Measurements from ENCODE around the gene PCNX1. TPM values are rescaled to one million over a fixed set of nuclear protein-coding genes. Genes with fewer than 3 reads are reported as not detected.
"Not testable (repeated sequence)": the region's sequence is repeated elsewhere in the genome, so short reads cannot be mapped to it uniquely, and the experiment has no call there.

Gene PCNX1
- total RNA-seq, 1 donor from 2014 or later = 18.0 TPM

DNA sequence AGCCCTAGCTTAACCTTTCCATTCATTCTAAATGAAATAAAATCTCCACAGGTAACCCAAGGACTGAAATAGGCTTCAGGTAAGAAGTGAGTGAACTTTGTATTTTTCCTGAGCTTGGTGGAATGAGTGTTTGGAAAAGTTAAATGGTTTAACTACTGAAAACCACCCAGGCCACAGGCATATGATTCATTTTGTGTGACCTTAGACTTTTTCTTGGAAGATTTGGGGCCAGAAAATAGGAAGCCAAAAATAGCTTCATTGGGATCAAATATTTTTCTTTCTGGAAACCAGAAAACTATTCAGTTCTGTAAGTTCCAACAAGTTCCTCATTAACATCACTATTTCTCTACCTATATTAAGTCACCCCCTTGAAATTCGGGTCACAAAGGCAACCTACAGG, 212.6 kb downstream of the PCNX1 start:
- no peak overlapping the region for H3K4me3 ChIP-seq (ENCODE audit: low read depth, low read length)
- DNase-seq (ENCODE audit: low read depth) = no peak
- TF ChIP-seq, protein P1, sequence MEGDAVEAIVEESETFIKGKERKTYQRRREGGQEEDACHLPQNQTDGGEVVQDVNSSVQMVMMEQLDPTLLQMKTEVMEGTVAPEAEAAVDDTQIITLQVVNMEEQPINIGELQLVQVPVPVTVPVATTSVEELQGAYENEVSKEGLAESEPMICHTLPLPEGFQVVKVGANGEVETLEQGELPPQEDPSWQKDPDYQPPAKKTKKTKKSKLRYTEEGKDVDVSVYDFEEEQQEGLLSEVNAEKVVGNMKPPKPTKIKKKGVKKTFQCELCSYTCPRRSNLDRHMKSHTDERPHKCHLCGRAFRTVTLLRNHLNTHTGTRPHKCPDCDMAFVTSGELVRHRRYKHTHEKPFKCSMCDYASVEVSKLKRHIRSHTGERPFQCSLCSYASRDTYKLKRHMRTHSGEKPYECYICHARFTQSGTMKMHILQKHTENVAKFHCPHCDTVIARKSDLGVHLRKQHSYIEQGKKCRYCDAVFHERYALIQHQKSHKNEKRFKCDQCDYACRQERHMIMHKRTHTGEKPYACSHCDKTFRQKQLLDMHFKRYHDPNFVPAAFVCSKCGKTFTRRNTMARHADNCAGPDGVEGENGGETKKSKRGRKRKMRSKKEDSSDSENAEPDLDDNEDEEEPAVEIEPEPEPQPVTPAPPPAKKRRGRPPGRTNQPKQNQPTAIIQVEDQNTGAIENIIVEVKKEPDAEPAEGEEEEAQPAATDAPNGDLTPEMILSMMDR (conservative IDR thresholded peaks at IDR 0.05; ENCODE audit: low read depth, low read length) = no peak

DNA sequence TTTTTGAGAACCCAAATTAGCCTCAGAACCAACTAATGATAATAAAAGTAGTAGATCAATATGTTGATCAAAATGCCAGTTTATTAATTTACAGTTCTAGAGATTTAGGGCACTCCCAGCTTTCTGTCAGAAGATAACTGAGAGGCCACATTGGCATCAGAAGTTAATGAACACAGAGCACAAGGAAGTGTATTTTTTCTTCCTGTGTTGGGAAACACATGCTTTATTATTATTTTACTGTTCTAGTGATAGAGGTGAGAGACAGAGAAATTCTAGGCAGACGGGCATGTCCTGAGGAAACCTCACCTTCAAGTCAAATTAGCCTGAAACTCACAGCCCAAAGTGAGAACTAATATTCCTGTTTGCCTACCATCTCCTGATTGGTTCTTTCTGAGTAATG, 213.7 kb downstream of the PCNX1 start:
- H3K4me3 ChIP-seq (ENCODE audit: low read depth, low read length) = no peak overlapping the region
- TF ChIP-seq, protein P1 (conservative IDR thresholded peaks at IDR 0.05; ENCODE audit: low read depth, low read length) = no peak
- no peak for DNase-seq (ENCODE audit: low read depth)

DNA sequence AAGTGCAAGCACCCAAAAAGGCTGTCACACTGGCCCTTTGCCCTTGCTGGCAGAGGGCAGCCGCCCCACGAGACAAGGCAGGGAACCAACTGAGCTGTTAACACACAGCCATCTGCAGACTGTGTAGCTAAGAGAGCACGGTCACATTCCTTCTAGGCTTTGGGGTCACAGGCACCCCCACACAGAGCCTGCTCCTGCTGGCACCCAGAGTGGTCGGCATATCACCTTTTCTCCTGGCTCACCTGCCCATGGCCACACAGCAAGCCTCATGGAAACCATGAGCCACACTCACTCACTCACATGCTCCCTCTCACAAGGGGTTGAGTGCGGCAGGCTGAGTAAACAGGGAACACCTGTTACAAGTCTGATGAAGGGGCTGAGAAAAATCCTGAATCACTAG, 214.5 kb downstream of the PCNX1 start:
- TF ChIP-seq, protein P1 (conservative IDR thresholded peaks at IDR 0.05; ENCODE audit: low read depth, low read length) = no peak
- no peak for DNase-seq (ENCODE audit: low read depth)
- no peak overlapping the region for H3K4me3 ChIP-seq (ENCODE audit: low read depth, low read length)

DNA sequence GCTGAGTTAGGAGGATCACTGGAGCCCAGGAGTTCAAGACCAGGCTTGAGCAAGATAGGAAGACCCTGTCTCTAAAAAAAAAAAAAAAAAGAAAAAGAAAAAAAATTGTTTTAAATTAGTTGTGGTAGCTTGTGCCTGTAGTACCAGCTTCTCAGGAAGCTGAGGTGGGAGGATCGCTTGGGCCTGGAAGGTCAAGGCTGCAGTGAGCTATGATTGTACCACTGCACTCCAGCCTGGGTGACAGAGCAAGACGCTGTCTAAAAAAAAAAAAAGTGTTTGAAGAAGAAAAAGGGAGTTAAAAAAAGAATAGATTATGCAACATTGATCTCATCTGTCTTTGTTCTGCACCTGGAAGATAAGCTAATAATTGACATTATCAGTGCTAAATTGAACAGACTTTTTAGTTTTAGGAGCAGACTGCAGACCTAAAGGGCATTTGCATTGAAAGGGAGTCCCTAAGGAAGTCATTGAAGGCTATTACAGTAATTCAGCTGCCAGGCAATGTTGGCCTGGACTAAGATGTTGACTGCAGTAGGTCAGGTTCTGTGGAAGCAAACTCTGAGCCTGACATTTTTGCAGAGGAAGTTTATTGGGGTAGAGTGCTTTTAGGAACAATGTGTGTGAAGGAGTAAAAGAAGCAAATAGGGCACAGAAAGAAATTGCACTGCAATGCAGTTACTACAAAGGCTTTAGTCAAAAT, 215.8 kb downstream of the PCNX1 start:
- no peak for DNase-seq (ENCODE audit: low read depth)
- H3K4me3 ChIP-seq (ENCODE audit: low read depth, low read length) = no peak overlapping the region
- TF ChIP-seq, protein P1 (conservative IDR thresholded peaks at IDR 0.05; ENCODE audit: low read depth, low read length) = no peak

DNA sequence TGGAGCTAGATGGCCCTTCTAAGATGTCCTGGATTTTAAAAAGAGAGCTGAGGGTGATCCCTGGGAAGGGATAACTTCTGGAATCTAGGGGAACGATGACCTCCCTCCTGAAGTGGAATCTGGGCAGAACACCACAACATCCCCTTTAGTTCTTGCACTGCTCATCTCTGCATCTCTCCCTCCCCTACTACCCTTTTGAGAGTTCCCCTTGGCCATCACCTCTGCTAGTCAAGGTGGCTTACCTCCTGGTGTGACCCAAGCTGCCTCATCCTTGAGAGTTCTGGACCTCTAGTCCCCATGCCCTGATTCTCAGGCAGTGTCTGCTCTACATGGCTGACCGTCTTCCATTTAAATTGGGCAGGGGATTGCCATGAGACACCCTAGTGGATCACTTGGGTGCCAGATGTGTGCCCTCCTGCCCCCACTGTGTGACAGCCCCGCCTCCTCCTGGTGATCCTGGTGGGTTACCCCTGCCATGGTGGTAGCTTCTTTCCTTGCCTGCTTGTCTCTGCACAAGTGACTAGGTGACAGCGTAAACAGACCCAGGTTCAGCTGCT, 216.4 kb downstream of the PCNX1 start:
- DNase-seq (ENCODE audit: low read depth) = no peak
- TF ChIP-seq, protein P1 (conservative IDR thresholded peaks at IDR 0.05; ENCODE audit: low read depth, low read length) = no peak
- H3K4me3 ChIP-seq (ENCODE audit: low read depth, low read length) = no peak overlapping the region

DNA sequence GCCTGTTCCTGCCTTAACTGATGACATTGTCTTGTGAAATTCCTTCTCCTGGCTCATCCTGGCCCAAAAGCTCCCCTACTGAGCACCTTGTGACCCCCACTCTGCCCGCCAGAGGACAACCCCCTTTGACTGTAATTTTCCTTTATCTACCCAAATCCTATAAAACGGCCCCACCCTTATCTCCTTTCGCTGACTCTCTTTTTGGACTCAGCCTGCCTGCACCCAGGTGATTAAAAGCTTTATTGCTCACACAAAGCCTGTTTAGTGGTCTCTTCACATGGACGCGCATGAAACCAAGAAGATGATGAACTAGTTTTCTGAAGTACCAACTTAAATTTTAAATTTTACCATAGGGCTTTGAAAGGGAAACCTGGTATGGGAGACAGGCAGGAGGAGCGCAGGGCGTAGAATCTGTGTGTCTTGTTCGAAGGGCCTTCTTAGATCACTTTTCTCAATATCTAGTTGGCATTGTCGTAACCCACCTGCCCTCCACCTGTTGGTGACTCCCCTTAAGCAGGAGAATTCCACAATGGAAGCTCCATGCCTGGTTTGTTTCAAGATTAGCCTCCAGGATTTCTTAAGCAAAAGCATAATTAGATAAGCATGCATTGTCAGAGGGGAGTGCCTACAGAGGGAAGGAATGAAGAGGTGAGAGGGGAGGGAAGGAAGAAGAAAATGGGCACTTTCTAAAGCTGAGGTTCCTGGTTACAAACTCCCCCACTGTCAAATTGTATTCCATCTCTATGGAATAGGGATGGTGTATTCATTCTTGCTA, 222.6 kb downstream of the PCNX1 start:
- not testable (repeated sequence) for H3K4me3 ChIP-seq (ENCODE audit: low read depth, low read length); DNase-seq (ENCODE audit: low read depth)

DNA sequence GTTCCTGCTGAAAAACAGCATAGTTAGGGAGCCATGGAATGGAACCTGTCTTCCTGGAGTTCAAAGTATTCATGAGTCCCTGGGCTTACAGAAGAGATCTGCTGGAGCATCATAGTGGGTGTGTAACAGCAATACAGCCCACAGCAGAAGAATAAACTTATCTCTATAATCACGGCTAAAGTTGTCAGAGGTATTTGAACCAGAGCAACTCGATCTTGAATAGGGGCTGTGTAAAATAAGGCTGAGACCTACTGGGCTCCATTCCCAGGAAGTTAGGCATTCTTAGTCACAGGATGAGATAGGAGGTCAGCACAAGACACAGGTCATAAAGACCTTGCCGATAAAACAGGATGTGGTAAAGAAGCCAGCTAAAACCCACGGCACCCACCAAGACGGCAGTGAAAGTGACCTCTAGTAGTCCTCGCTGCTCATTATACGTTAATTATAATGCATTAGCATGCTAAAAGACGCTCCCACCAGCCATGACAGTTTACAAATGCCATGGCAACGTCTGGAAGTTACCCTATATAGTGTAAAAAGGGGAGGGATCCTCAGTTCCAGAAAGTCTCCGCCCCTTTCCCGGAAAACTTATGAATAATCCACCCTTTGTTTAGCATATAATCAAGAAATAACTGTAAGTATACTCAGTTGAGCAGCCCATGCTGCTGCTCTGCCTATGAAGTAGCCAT, 223.4 kb downstream of the PCNX1 start:
- no peak overlapping the region for H3K4me3 ChIP-seq (ENCODE audit: low read depth, low read length)
- DNase-seq (ENCODE audit: low read depth) = no peak
- TF ChIP-seq, protein P1 (conservative IDR thresholded peaks at IDR 0.05; ENCODE audit: low read depth, low read length) = no peak

All from epithelial cell of proximal tubule (primary cell).